Measurements from ENCODE around the gene EFHC1.
"Not testable (repeated sequence)": the region's sequence is repeated elsewhere in the genome, so short reads cannot be mapped to it uniquely, and the experiment has no call there.

The EFHC1 gene

DNA sequence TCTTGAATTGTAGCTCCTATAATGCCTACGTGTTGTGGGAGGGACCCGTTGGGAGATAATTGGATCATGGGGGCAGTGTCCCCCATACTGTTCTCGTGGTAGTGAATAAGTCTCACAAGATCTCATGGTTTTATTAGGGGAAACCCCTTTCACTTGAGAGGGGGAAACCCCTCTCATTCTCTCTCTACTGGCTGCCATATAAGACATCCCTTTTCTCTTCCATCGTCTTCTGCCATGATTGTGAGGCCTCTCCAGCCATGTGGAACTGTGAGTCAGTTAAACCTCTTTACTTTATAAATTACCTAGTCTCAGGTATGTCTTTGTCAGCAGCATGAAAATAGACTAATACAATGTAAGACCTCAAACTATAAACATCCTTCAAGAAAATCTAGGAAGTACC is 35.1 kb upstream of the EFHC1 start:
- Histone ChIP-seq H3K4me1 (ENCODE audit: control insufficient read depth, insufficient read depth, low read length) (no peaks in the 10 kb centered on the region), H3K9ac (ENCODE audit: low read length in 2 of 2) (no peak overlapping the region), H3K4me3 (ENCODE audit: low read length in 2 of 2) (no peak overlapping the region), H3K9me3 (ENCODE audit: control insufficient read depth in 2 of 2, low read length in 2 of 2) (peaks cover 0 to 4% of the 10 kb centered on the region in 2 donors), H3K36me3 (ENCODE audit: control insufficient read depth in 2 of 2, insufficient read depth in 2 of 2, low read length in 2 of 2) (no peaks in the 10 kb centered on the region), H3K27me3 (ENCODE audit: control insufficient read depth in 1 of 2, insufficient read depth in 2 of 2, low read length in 2 of 2) (no peaks in the 10 kb centered on the region), H3K27ac (ENCODE audit: low read length) (no peak overlapping the region)

GRCh38 chr6:52388119-52388518 is 32.0 kb upstream of the EFHC1 start:
- not testable (repeated sequence) for H3K27ac ChIP-seq (ENCODE audit: low read length)

GRCh38 chr6:52388790-52389189 is 31.4 kb upstream of the EFHC1 start:
- H3K4me3 ChIP-seq (ENCODE audit: low read length in 2 of 2) = no peak overlapping the region
- no peaks in the 10 kb centered on the region for H3K27me3 ChIP-seq (ENCODE audit: control insufficient read depth in 1 of 2, insufficient read depth in 2 of 2, low read length in 2 of 2)
- peaks cover 0 to 4% of the 10 kb centered on the region in 2 donors for H3K9me3 ChIP-seq (ENCODE audit: control insufficient read depth in 2 of 2, low read length in 2 of 2)
- H3K9ac ChIP-seq (ENCODE audit: low read length in 2 of 2) = no peak overlapping the region
- H3K36me3 ChIP-seq (ENCODE audit: control insufficient read depth in 2 of 2, insufficient read depth in 2 of 2, low read length in 2 of 2) = no peaks in the 10 kb centered on the region
- no peaks in the 10 kb centered on the region for H3K4me1 ChIP-seq (ENCODE audit: control insufficient read depth, insufficient read depth, low read length)
- no peak overlapping the region for H3K27ac ChIP-seq (ENCODE audit: low read length)

More at GRCh38 chr6:52388119-52388518, 32.0 kb upstream of the EFHC1 start:
- not testable (repeated sequence) for H3K4me3 ChIP-seq (ENCODE audit: low read length in 2 of 2); H3K9ac ChIP-seq (ENCODE audit: low read length in 2 of 2); H3K36me3 ChIP-seq (ENCODE audit: control insufficient read depth in 2 of 2, insufficient read depth in 2 of 2, low read length in 2 of 2); H3K27me3 ChIP-seq (ENCODE audit: control insufficient read depth in 1 of 2, insufficient read depth in 2 of 2, low read length in 2 of 2); H3K9me3 ChIP-seq (ENCODE audit: control insufficient read depth in 2 of 2, low read length in 2 of 2); H3K4me1 ChIP-seq (ENCODE audit: control insufficient read depth, insufficient read depth, low read length)

DNA sequence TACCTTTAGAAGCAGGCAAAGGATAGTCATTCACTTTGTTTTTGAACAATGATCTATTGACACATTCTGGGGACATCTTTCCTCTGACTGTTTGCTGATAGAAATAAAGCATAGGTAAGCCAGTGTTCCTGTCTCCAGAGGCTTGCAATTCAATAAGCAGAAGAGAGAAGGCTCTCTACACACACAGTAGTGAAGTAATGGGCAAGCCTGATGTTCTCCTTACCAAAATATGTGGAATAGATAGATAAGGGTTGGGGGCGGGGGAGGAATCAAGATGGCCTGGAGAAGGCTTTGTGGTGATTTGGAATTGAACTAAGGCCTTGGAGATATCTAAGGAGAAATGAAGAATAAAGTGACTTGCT is 30.9 kb upstream of the EFHC1 start:
- Histone ChIP-seq H3K4me3 (ENCODE audit: low read length in 2 of 2) (no peak overlapping the region), H3K4me1 (ENCODE audit: control insufficient read depth, insufficient read depth, low read length) (no peaks in the 10 kb centered on the region), H3K9ac (ENCODE audit: low read length in 2 of 2) (no peak overlapping the region), H3K27me3 (ENCODE audit: control insufficient read depth in 1 of 2, insufficient read depth in 2 of 2, low read length in 2 of 2) (no peaks in the 10 kb centered on the region), H3K36me3 (ENCODE audit: control insufficient read depth in 2 of 2, insufficient read depth in 2 of 2, low read length in 2 of 2) (no peaks in the 10 kb centered on the region), H3K27ac (ENCODE audit: low read length) (no peak overlapping the region), H3K9me3 (ENCODE audit: control insufficient read depth in 2 of 2, low read length in 2 of 2) (peaks cover 0 to 4% of the 10 kb centered on the region in 2 donors)

- no peaks in the 10 kb centered on the region for H3K4me1 ChIP-seq (ENCODE audit: control insufficient read depth, insufficient read depth, low read length)
- no peak overlapping the region for H3K27ac ChIP-seq (ENCODE audit: low read length)
- no peak overlapping the region for H3K9ac ChIP-seq (ENCODE audit: low read length in 2 of 2)
- H3K36me3 ChIP-seq (ENCODE audit: control insufficient read depth in 2 of 2, insufficient read depth in 2 of 2, low read length in 2 of 2) = no peaks in the 10 kb centered on the region
- no peak overlapping the region for H3K4me3 ChIP-seq (ENCODE audit: low read length in 2 of 2)
- no peaks in the 10 kb centered on the region for H3K27me3 ChIP-seq (ENCODE audit: control insufficient read depth in 1 of 2, insufficient read depth in 2 of 2, low read length in 2 of 2)
- H3K9me3 ChIP-seq (ENCODE audit: control insufficient read depth in 2 of 2, low read length in 2 of 2) = peaks cover 0 to 4% of the 10 kb centered on the region in 2 donors
These were observed 30.3 kb upstream of the EFHC1 start for GRCh38 chr6:52389626-52390360.

GRCh38 chr6:52390361-52390727 is 29.8 kb upstream of the EFHC1 start:
- Histone ChIP-seq H3K27ac (ENCODE audit: low read length) (no peak overlapping the region), H3K9me3 (ENCODE audit: control insufficient read depth in 2 of 2, low read length in 2 of 2) (peaks cover 0 to 4% of the 10 kb centered on the region in 2 donors), H3K4me3 (ENCODE audit: low read length in 2 of 2) (no peak overlapping the region), H3K9ac (ENCODE audit: low read length in 2 of 2) (no peak overlapping the region), H3K4me1 (ENCODE audit: control insufficient read depth, insufficient read depth, low read length) (no peaks in the 10 kb centered on the region), H3K36me3 (ENCODE audit: control insufficient read depth in 2 of 2, insufficient read depth in 2 of 2, low read length in 2 of 2) (no peaks in the 10 kb centered on the region), H3K27me3 (ENCODE audit: control insufficient read depth in 1 of 2, insufficient read depth in 2 of 2, low read length in 2 of 2) (no peaks in the 10 kb centered on the region)

GRCh38 chr6:52391599-52391998 is 28.5 kb upstream of the EFHC1 start:
- Histone ChIP-seq H3K36me3 (ENCODE audit: control insufficient read depth in 2 of 2, insufficient read depth in 2 of 2, low read length in 2 of 2) (no peaks in the 10 kb centered on the region), H3K9ac (ENCODE audit: low read length in 2 of 2) (no peak overlapping the region), H3K27me3 (ENCODE audit: control insufficient read depth in 1 of 2, insufficient read depth in 2 of 2, low read length in 2 of 2) (no peaks in the 10 kb centered on the region), H3K4me3 (ENCODE audit: low read length in 2 of 2) (no peak overlapping the region), H3K4me1 (ENCODE audit: control insufficient read depth, insufficient read depth, low read length) (no peaks in the 10 kb centered on the region), H3K9me3 (ENCODE audit: control insufficient read depth in 2 of 2, low read length in 2 of 2) (peaks cover 0 to 4% of the 10 kb centered on the region in 2 donors), H3K27ac (ENCODE audit: low read length) (no peak overlapping the region)

DNA sequence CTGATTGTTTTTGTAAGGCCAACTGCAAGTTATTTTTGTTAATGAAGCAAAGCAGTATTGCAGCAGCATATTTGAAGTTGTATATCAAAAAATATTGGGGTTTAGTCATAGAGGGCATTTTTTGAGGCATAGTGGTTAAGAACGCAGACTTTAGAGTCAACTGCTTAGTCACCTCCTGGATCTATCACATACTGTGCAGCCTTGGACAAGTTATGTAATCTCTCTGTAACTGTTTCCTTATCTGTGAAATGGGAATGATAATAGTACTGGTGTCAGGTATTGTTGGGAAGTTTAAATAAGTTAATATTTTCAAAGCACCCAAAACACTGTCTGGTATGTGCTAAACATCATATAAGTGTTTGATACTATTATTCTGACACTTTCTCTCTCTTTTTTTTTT is 27.2 kb upstream of the EFHC1 start:
- H3K27ac ChIP-seq (ENCODE audit: low read length) = no peak overlapping the region
- no peaks in the 10 kb centered on the region for H3K9me3 ChIP-seq (ENCODE audit: control insufficient read depth in 2 of 2, low read length in 2 of 2)
- H3K9ac ChIP-seq (ENCODE audit: low read length in 2 of 2) = no peak overlapping the region
- no peaks in the 10 kb centered on the region for H3K4me1 ChIP-seq (ENCODE audit: control insufficient read depth, insufficient read depth, low read length)
- H3K27me3 ChIP-seq (ENCODE audit: control insufficient read depth in 1 of 2, insufficient read depth in 2 of 2, low read length in 2 of 2) = no peaks in the 10 kb centered on the region
- H3K36me3 ChIP-seq (ENCODE audit: control insufficient read depth in 2 of 2, insufficient read depth in 2 of 2, low read length in 2 of 2) = no peaks in the 10 kb centered on the region
- no peak overlapping the region for H3K4me3 ChIP-seq (ENCODE audit: low read length in 2 of 2)

- Histone ChIP-seq H3K36me3 (ENCODE audit: control insufficient read depth in 2 of 2, insufficient read depth in 2 of 2, low read length in 2 of 2) (no peaks in the 10 kb centered on the region), H3K27me3 (ENCODE audit: control insufficient read depth in 1 of 2, insufficient read depth in 2 of 2, low read length in 2 of 2) (no peaks in the 10 kb centered on the region), H3K9me3 (ENCODE audit: control insufficient read depth in 2 of 2, low read length in 2 of 2) (no peaks in the 10 kb centered on the region), H3K27ac (ENCODE audit: low read length) (no peak overlapping the region), H3K4me3 (ENCODE audit: low read length in 2 of 2) (no peak overlapping the region), H3K9ac (ENCODE audit: low read length in 2 of 2) (no peak overlapping the region), H3K4me1 (ENCODE audit: control insufficient read depth, insufficient read depth, low read length) (no peaks in the 10 kb centered on the region)
These were observed 26.4 kb upstream of the EFHC1 start for GRCh38 chr6:52393780-52394179.

- no peaks in the 10 kb centered on the region for H3K27me3 ChIP-seq (ENCODE audit: control insufficient read depth in 1 of 2, insufficient read depth in 2 of 2, low read length in 2 of 2)
- H3K4me3 ChIP-seq (ENCODE audit: low read length in 2 of 2) = no peak overlapping the region
- H3K27ac ChIP-seq (ENCODE audit: low read length) = no peak overlapping the region
- H3K36me3 ChIP-seq (ENCODE audit: control insufficient read depth in 2 of 2, insufficient read depth in 2 of 2, low read length in 2 of 2) = no peaks in the 10 kb centered on the region
- no peaks in the 10 kb centered on the region for H3K4me1 ChIP-seq (ENCODE audit: control insufficient read depth, insufficient read depth, low read length)
- no peak overlapping the region for H3K9ac ChIP-seq (ENCODE audit: low read length in 2 of 2)
- H3K9me3 ChIP-seq (ENCODE audit: control insufficient read depth in 2 of 2, low read length in 2 of 2) = no peaks in the 10 kb centered on the region
These were observed 25.9 kb upstream of the EFHC1 start for GRCh38 chr6:52394251-52394666.

- Histone ChIP-seq H3K9me3 (ENCODE audit: control insufficient read depth in 2 of 2, low read length in 2 of 2) (no peaks in the 10 kb centered on the region), H3K36me3 (ENCODE audit: control insufficient read depth in 2 of 2, insufficient read depth in 2 of 2, low read length in 2 of 2) (no peaks in the 10 kb centered on the region), H3K27ac (ENCODE audit: low read length) (no peak overlapping the region), H3K27me3 (ENCODE audit: control insufficient read depth in 1 of 2, insufficient read depth in 2 of 2, low read length in 2 of 2) (no peaks in the 10 kb centered on the region), H3K4me3 (ENCODE audit: low read length in 2 of 2) (no peak overlapping the region), H3K4me1 (ENCODE audit: control insufficient read depth, insufficient read depth, low read length) (peaks cover 4% of the 10 kb centered on the region), H3K9ac (ENCODE audit: low read length in 2 of 2) (no peak overlapping the region)
These were observed 24.2 kb upstream of the EFHC1 start for GRCh38 chr6:52395969-52396368.

Measured in stomach smooth muscle (tissue), 2 donors.